ENCODE data around the gene IER5.

Gene IER5

GRCh38 chr1:181095260-181095659, 6.8 kb downstream of the IER5 start:
- DNase-seq (ENCODE audit: low read depth in 2 of 2): no peak
- TF ChIP-seq CTCF (IDR thresholded peaks at IDR 0.05; ENCODE audit: low read depth, low read length): no peak
- no peak overlapping the region for H3K4me3 ChIP-seq (replicated peaks in 1 of 2; ENCODE audit: low read depth in 2 of 2, low read length in 2 of 2)

- TF ChIP-seq CTCF (IDR thresholded peaks at IDR 0.05; ENCODE audit: low read depth, low read length): no peak
- DNase-seq (ENCODE audit: low read depth in 2 of 2): no peak
- H3K4me3 ChIP-seq (replicated peaks in 1 of 2; ENCODE audit: low read depth in 2 of 2, low read length in 2 of 2): no peak overlapping the region
Observed at GRCh38 chr1:181095763-181096184, 7.3 kb downstream of the IER5 start.

GRCh38 chr1:181097242-181097641, 8.7 kb downstream of the IER5 start:
- H3K4me3 ChIP-seq (replicated peaks in 1 of 2; ENCODE audit: low read depth in 2 of 2, low read length in 2 of 2): no peak overlapping the region
- TF ChIP-seq CTCF (IDR thresholded peaks at IDR 0.05; ENCODE audit: low read depth, low read length): no peak
- DNase-seq (ENCODE audit: low read depth in 2 of 2): no peak

GRCh38 chr1:181099152-181100014, 10.9 kb downstream of the IER5 start:
- DNase-seq (ENCODE audit: low read depth in 2 of 2): peak; percentile 62 to 68
- no peak for TF ChIP-seq CTCF (IDR thresholded peaks at IDR 0.05; ENCODE audit: low read depth, low read length)
- H3K4me3 ChIP-seq (replicated peaks in 1 of 2; ENCODE audit: low read depth in 2 of 2, low read length in 2 of 2): no peak overlapping the region

GRCh38 chr1:181100015-181100905, 11.8 kb downstream of the IER5 start:
- no peak for DNase-seq (ENCODE audit: low read depth in 2 of 2)
- no peak overlapping the region for H3K4me3 ChIP-seq (replicated peaks in 1 of 2; ENCODE audit: low read depth in 2 of 2, low read length in 2 of 2)

GRCh38 chr1:181100934-181101333, 12.4 kb downstream of the IER5 start:
- H3K4me3 ChIP-seq (replicated peaks in 1 of 2; ENCODE audit: low read depth in 2 of 2, low read length in 2 of 2): no peak overlapping the region
- DNase-seq (ENCODE audit: low read depth in 2 of 2): no peak
- TF ChIP-seq CTCF (IDR thresholded peaks at IDR 0.05; ENCODE audit: low read depth, low read length): no peak

More at GRCh38 chr1:181100015-181100905, 11.8 kb downstream of the IER5 start:
- TF ChIP-seq CTCF (IDR thresholded peaks at IDR 0.05; ENCODE audit: low read depth, low read length): no peak
